Measurements from ENCODE around the gene SCYL1. TPM values are rescaled to one million over a fixed set of nuclear protein-coding genes. Genes with fewer than 3 reads are reported as not detected.
A peak's percentile ranks its signal among the peaks of the same experiment; 100 is the strongest.

SCYL1 gene
- total RNA-seq, 1 experiment from 2014 or later = 54.7 TPM

- H3T11ph ChIP-seq (ENCODE audit: low read length) = no peak overlapping the region
- H2BK120ac ChIP-seq (ENCODE audit: low read depth, low read length, poor library complexity, severe bottlenecking) = no peak overlapping the region
- no peaks in the 10 kb centered on the region for H3K4me1 ChIP-seq (ENCODE audit: insufficient read depth, low read length)
- peaks cover 13% of the 10 kb centered on the region for H3K23me2 ChIP-seq (ENCODE audit: insufficient read length, low read depth, low read length, poor library complexity, severe bottlenecking)
- H3K9ac ChIP-seq (ENCODE audit: extremely low read depth, insufficient read length, low read length) = no peak overlapping the region
- no peaks in the 10 kb centered on the region for H3K9me3 ChIP-seq (ENCODE audit: control insufficient read depth, low read depth, low read length)
- H2BK20ac ChIP-seq (ENCODE audit: low read depth, low read length, poor library complexity, severe bottlenecking) = no peak overlapping the region
- H3K79me2 ChIP-seq (ENCODE audit: insufficient read depth, low read length) = no peaks in the 10 kb centered on the region
- H3K79me1 ChIP-seq (ENCODE audit: insufficient read depth, low read depth, low read length, poor library complexity, severe bottlenecking) = no peaks in the 10 kb centered on the region
- WGBS (ENCODE audit: extremely low coverage, insufficient read length, low lambda C conversion rate) = no CpG with 5 or more reads among the region's 18 CpGs
- Mint-ChIP-seq H3K9me3 (no peaks in the 10 kb centered on the region; a peak in 1 of 5 replicates), H3K4me3 (no peak overlapping the region), H3K27me3 (ENCODE audit: low read depth) (peaks cover 28% of the 10 kb centered on the region), H3K4me1 (peaks cover 2 to 9% of the 10 kb centered on the region in 2 experiments; a peak in 3 of 4 replicates), H3K27ac (peak overlapping the region in 1 of 3 experiments; percentile 85; a peak in 1 of 7 replicates), H3K36me3 (ENCODE audit: insufficient read depth in 1 of 3, low read depth in 3 of 3) (peaks cover 3 to 36% (median 29%) of the 10 kb centered on the region in 3 experiments)
- no peaks in the 10 kb centered on the region for H3K27me3 ChIP-seq (ENCODE audit: insufficient read depth, low read length)
- peaks cover 2% of the 10 kb centered on the region for H4K20me1 ChIP-seq (ENCODE audit: control insufficient read depth, insufficient read depth, insufficient read length)
- H3K18ac ChIP-seq (ENCODE audit: insufficient read length, low read depth, low read length) = no peak overlapping the region
- no peak overlapping the region for H3K27ac ChIP-seq (ENCODE audit: insufficient read length, low read depth, low read length)
- H2BK15ac ChIP-seq (ENCODE audit: low read depth, low read length) = no peak overlapping the region
- DNase-seq = no peak
- H4K5ac ChIP-seq (ENCODE audit: insufficient read length, low read depth, low read length) = no peak overlapping the region
- no peak overlapping the region for H3K23ac ChIP-seq (ENCODE audit: insufficient read length, low read depth, low read length)
- no peak overlapping the region for H2BK5ac ChIP-seq (ENCODE audit: insufficient read length, low read length)
- H4K8ac ChIP-seq (replicated peaks; ENCODE audit: insufficient read length, low read depth, low read length) = no peak overlapping the region
- H2BK12ac ChIP-seq (ENCODE audit: insufficient read length, low read depth, low read length) = no peak overlapping the region
- no peak overlapping the region for H3K14ac ChIP-seq (ENCODE audit: insufficient read depth, low read length)
- no peak overlapping the region for H3K4ac ChIP-seq (ENCODE audit: low read depth, low read length)
- no peak overlapping the region for H4K91ac ChIP-seq (ENCODE audit: insufficient read length, low read depth, low read length)
- TF ChIP-seq, protein P1, sequence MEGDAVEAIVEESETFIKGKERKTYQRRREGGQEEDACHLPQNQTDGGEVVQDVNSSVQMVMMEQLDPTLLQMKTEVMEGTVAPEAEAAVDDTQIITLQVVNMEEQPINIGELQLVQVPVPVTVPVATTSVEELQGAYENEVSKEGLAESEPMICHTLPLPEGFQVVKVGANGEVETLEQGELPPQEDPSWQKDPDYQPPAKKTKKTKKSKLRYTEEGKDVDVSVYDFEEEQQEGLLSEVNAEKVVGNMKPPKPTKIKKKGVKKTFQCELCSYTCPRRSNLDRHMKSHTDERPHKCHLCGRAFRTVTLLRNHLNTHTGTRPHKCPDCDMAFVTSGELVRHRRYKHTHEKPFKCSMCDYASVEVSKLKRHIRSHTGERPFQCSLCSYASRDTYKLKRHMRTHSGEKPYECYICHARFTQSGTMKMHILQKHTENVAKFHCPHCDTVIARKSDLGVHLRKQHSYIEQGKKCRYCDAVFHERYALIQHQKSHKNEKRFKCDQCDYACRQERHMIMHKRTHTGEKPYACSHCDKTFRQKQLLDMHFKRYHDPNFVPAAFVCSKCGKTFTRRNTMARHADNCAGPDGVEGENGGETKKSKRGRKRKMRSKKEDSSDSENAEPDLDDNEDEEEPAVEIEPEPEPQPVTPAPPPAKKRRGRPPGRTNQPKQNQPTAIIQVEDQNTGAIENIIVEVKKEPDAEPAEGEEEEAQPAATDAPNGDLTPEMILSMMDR (conservative IDR thresholded peaks at IDR 0.05) = no peak
- H2AK5ac ChIP-seq (ENCODE audit: insufficient read length, low read length) = no peak overlapping the region
- H3K56ac ChIP-seq (ENCODE audit: insufficient read length, low read depth, low read length) = no peak overlapping the region
- no peak overlapping the region for H2AFZ ChIP-seq (ENCODE audit: low read length)
- H3K4me2 ChIP-seq (ENCODE audit: insufficient read depth, insufficient read length, low read length) = no peak overlapping the region
Measured at GRCh38 chr11:65537620-65538231, 12.8 kb downstream of the SCYL1 start.
